Vagina (tissue), 2 donors: ENCODE measurements around the gene ATP6V0C. TPM values are rescaled to one million over a fixed set of nuclear protein-coding genes. Genes with fewer than 3 reads are reported as not detected.

Experiments
- DNase-seq, 2 donors: peaks; one replicate each; pipeline ENCODE4 v3.0.0-alpha.2; 2017; ENCODE audit errors: extremely low spot score in 2 of 2
- H3K27ac ChIP-seq: fragments of 200-600 bp; sonication (generic); one replicate; pipeline ENCODE4 v1.5.1; 2019
- H3K27me3 ChIP-seq: fragments of 200-600 bp; sonication (generic); one replicate; pipeline ENCODE4 v1.5.1; 2019
- H3K36me3 ChIP-seq, 2 donors: fragments of 200-600 bp; sonication (generic); one replicate each; pipeline ENCODE4 v1.5.1; 2017 to 2019
- H3K4me1 ChIP-seq: fragments of 200-600 bp; sonication (generic); one replicate; pipeline ENCODE4 v1.5.1; 2019
- H3K4me3 ChIP-seq, 2 donors: fragments of 200-600 bp; sonication (generic); 1 replicate in 1 of 2; 2 replicates in 1 of 2; pipeline ENCODE4 v1.5.1; 2016 to 2019
- H3K9me3 ChIP-seq: fragments of 200-600 bp; sonication (generic); one replicate; pipeline ENCODE4 v1.5.1; 2019
- POLR2A ChIP-seq, 2 donors: fragments of 450-650 bp; IDR thresholded peaks; one replicate each; pipeline ENCODE4 v1.6.1; 2017; ENCODE audit warnings: antibody characterized with exemption in 2 of 2, mild to moderate bottlenecking in 2 of 2, moderate library complexity in 2 of 2
- POLR2AphosphoS5 ChIP-seq, 2 donors: sonication (generic); formaldehyde crosslinking; IDR thresholded peaks; one replicate each; pipeline ENCODE4 v1.9.0; 2017; ENCODE audit warnings: antibody characterized with exemption in 2 of 2, mild to moderate bottlenecking in 2 of 2, low read depth in 1 of 2; ENCODE audit not compliant: insufficient read depth in 1 of 2
- intact Hi-C: fragments of 100-400 bp; cut with DNase I; formaldehyde crosslinking; loops from one replicate; pipeline ENCODE4 v1.15.1; 2023
- total RNA-seq: library from RNA; depleted of rRNA; stranded (reverse); fragments of >200 nt; gene quantifications from one replicate; pipeline ENCODE4 v1.2.3, GENCODE V29; 2016
- TF ChIP-seq, protein P1 (sequence below), 3 experiments: fragments of 450-650 bp in 2 of 3; fragments of 200-600 bp in 1 of 3; sonication (generic) in 1 of 3; IDR thresholded peaks; one replicate each; pipeline ENCODE4 v1.5.1; 2017 to 2019; ENCODE audit warnings: antibody characterized with exemption in 3 of 3, mild to moderate bottlenecking in 2 of 3, moderate library complexity in 2 of 3

The ATP6V0C gene
- total RNA-seq, 1 donor from 2014 or later = 133 TPM

DNA sequence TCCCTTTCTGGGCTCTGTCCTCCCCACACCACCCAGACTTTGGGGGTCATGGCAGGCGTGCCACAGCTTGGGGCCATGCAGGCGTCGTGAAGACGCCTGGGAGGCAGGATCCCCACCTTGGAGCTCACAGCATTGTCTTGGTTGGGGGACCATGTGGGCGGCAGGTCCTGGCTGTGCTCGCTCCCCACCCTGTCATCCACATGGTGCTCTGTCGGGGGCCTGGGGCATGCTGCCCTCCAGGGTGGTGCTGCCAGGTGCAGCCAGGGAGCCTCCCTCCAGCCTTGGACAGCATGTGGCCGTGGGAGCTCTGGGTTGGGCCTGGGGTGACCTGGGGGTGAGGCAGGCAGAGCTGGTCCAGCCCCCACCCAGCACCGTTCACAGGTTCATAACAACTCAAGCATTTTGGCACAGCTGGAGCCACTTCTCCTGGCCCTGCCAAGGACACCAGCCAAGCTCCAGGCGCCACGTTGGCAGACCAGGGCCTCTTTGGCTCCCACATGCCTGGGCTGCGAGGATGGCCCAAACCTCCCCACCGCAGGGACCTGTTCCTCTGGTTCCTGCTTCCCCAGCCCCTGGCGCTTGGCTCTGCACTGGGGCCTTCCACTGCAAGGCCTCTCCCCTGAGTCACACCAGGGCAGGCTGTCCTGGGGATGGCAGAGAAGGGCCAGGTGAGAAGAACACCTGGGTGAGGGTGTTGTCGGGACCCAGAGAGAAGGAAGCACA is 15.1 kb upstream of the ATP6V0C start:
- Histone ChIP-seq H3K36me3 (peaks cover 0 to 10% of the 10 kb centered on the region in 2 donors), H3K9me3 (no peaks in the 10 kb centered on the region), H3K27me3 (no peaks in the 10 kb centered on the region), H3K27ac (no peak overlapping the region), H3K4me1 (peaks cover 62% of the 10 kb centered on the region), H3K4me3 (no peak overlapping the region)
- DNase-seq = no peak
- intact Hi-C loops = no loop called here
- TF ChIP-seq POLR2AphosphoS5 (IDR thresholded peaks at IDR 0.05; ENCODE audit: insufficient read depth in 1 of 2, low read depth in 1 of 2) (peak in 1 of 2 donors; percentile 16), POLR2A (IDR thresholded peaks at IDR 0.05) (no peak)
- TF ChIP-seq, protein P1, sequence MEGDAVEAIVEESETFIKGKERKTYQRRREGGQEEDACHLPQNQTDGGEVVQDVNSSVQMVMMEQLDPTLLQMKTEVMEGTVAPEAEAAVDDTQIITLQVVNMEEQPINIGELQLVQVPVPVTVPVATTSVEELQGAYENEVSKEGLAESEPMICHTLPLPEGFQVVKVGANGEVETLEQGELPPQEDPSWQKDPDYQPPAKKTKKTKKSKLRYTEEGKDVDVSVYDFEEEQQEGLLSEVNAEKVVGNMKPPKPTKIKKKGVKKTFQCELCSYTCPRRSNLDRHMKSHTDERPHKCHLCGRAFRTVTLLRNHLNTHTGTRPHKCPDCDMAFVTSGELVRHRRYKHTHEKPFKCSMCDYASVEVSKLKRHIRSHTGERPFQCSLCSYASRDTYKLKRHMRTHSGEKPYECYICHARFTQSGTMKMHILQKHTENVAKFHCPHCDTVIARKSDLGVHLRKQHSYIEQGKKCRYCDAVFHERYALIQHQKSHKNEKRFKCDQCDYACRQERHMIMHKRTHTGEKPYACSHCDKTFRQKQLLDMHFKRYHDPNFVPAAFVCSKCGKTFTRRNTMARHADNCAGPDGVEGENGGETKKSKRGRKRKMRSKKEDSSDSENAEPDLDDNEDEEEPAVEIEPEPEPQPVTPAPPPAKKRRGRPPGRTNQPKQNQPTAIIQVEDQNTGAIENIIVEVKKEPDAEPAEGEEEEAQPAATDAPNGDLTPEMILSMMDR (IDR thresholded peaks at IDR 0.05) = no peak

DNA sequence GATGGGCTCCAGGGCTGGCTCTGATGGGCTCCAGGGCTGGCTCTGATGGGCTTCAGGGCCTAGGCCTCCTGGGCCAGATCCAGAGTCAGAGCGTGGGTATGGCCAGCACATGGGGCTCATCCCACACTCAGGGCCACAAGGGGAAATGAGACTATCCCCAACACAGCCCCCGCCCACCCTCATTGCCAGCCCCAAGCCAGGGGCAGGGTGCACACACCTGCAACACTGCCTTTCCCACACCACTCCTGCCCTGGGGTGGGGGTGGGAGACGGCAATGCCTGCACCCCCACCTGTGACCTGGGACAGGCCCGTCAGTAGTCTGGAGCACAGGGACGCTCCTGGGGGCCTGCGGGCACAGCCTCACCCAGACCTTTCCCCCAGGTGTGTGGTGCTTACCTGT is 14.3 kb upstream of the ATP6V0C start:
- Histone ChIP-seq H3K4me3 (no peak overlapping the region), H3K4me1 (peaks cover 62% of the 10 kb centered on the region), H3K27me3 (no peaks in the 10 kb centered on the region), H3K36me3 (peaks cover 0 to 10% of the 10 kb centered on the region in 2 donors), H3K9me3 (no peaks in the 10 kb centered on the region), H3K27ac (no peak overlapping the region)
- intact Hi-C loops = no loop called here
- TF ChIP-seq POLR2AphosphoS5 (IDR thresholded peaks at IDR 0.05; ENCODE audit: insufficient read depth in 1 of 2, low read depth in 1 of 2) = no peak
- TF ChIP-seq, protein P1 (IDR thresholded peaks at IDR 0.05) = no peak
- no peak for TF ChIP-seq POLR2A (IDR thresholded peaks at IDR 0.05)
- DNase-seq = no peak

DNA sequence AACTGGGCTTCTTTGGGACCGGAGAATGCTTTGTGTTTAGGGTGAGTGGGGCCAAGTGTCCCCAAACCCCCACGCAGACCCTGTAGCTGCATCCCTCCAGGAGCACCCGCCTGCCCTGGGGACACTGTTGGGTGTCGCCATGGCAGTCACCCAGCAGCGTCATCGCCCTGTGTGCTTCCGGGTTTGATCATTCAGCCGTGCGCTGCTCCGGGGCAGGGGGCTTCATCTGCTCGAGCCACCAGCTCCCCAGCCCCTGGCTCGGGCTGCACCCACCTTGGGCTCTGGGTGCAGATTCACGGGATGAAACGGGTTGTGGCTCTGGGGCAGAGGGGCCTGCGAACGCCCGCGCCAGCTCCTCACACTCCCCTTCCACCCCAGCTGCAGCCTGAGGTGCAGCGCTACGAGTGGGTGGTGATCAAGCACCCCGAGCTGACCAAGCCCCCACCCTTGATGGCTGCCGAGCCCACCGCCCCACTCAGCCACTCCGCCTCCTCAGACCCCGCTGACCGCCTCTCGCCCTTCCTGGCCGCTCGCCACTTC is 13.8 kb upstream of the ATP6V0C start:
- Histone ChIP-seq H3K27ac (no peak overlapping the region), H3K36me3 (peaks cover 0 to 10% of the 10 kb centered on the region in 2 donors), H3K4me3 (no peak overlapping the region), H3K9me3 (no peaks in the 10 kb centered on the region), H3K4me1 (peaks cover 62% of the 10 kb centered on the region), H3K27me3 (no peaks in the 10 kb centered on the region)
- no peak for TF ChIP-seq POLR2AphosphoS5 (IDR thresholded peaks at IDR 0.05; ENCODE audit: insufficient read depth in 1 of 2, low read depth in 1 of 2)
- TF ChIP-seq, protein P1 (IDR thresholded peaks at IDR 0.05) = no peak
- TF ChIP-seq POLR2A (IDR thresholded peaks at IDR 0.05) = no peak
- DNase-seq = no peak
- intact Hi-C loops = loop anchor here (5.0 kb wide), 1 partner anchor 73 kb away; the partner anchor contains the start of gene CCNF

DNA sequence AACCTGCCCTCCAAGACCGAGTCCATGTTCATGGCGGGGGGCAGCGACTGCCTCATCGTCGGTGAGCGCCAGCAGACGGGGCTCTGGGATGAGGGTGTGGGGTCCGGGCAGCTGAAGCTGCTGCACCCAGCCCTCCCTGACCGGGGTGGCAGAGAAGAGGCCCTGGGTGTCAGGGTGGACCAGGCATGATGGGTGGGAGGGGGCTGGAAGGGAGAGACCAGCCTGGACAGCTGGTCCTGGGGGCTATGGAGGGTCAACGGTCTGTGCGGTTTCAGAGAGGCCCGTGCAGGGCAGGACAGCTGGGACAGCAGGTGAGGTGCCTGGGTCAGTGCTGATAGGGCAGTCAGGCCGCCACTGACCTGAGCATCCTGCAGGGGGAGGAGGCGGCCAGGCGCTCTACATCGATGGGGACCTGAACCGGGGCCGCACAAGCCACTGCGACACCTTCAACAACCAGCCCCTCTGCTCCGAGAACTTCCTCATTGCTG is 13.3 kb upstream of the ATP6V0C start:
- DNase-seq = no peak
- intact Hi-C loops = loop anchor here (5.0 kb wide), 1 partner anchor 73 kb away; the partner anchor contains the start of gene CCNF
- Histone ChIP-seq H3K27me3 (no peaks in the 10 kb centered on the region), H3K27ac (no peak overlapping the region), H3K36me3 (peaks cover 0 to 10% of the 10 kb centered on the region in 2 donors), H3K9me3 (no peaks in the 10 kb centered on the region), H3K4me3 (no peak overlapping the region), H3K4me1 (peaks cover 62% of the 10 kb centered on the region)
- TF ChIP-seq POLR2AphosphoS5 (IDR thresholded peaks at IDR 0.05; ENCODE audit: insufficient read depth in 1 of 2, low read depth in 1 of 2) (no peak), POLR2A (IDR thresholded peaks at IDR 0.05) (no peak)
- TF ChIP-seq, protein P1 (IDR thresholded peaks at IDR 0.05) = no peak
